K562 treated with DMSO at 1 percent for 48 hours (cell line): ENCODE data around the gene GABBR2. TPM values are rescaled to one million over a fixed set of nuclear protein-coding genes. Genes with fewer than 3 reads are reported as not detected.

ENCODE experiments used
- total RNA-seq: library from RNA; unstranded; fragments of 300-600 nt; gene quantifications from 2 replicates; pipeline ENCODE4 v1.2.3, GENCODE V29; 2022; ENCODE audit warnings: low replicate concordance; ENCODE audit errors: extremely low read depth

The GABBR2 gene
- total RNA-seq, result not detected in 2 replicates

GRCh38 chr9:98708933-98709911, at the start of gene GABBR2:
Gene GABBR2, minus strand, starts transcription at chr9:98708935. Its CDS starts 198 bp downstream, at chr9:98708737.

GRCh38 chr9:98255578-98256296, 453.0 kb downstream of the GABBR2 start, which contains the start of gene TBC1D2:
Gene TBC1D2, minus strand, starts transcription at chr9:98255649. Its CDS starts 108 bp downstream, at chr9:98255541.

Other genes starting within 250 kb of the GABBR2 start
- gene ANKS6, start 87.6 kb upstream of the GABBR2 start, total RNA-seq, result not detected in 2 replicates
- gene GALNT12, start 98.7 kb upstream of the GABBR2 start, total RNA-seq, result not detected in 2 replicates
- not detected in 2 replicates for gene COL15A1, start 235.0 kb upstream of the GABBR2 start, total RNA-seq